ENCODE data around the gene GOPC. TPM values are rescaled to one million over a fixed set of nuclear protein-coding genes. Genes with fewer than 3 reads are reported as not detected.

GOPC gene
- total RNA-seq, 1 experiment from 2014 or later: 18.7 TPM

GRCh38 chr6:117540670-117541069, 61.6 kb downstream of the GOPC start:
- no peak overlapping the region for H3K4ac ChIP-seq (ENCODE audit: low read depth, low read length)
- H2BK120ac ChIP-seq (ENCODE audit: low read depth, low read length, poor library complexity, severe bottlenecking): no peak overlapping the region
- no peak overlapping the region for H3K9ac ChIP-seq (ENCODE audit: extremely low read depth, insufficient read length, low read length)
- WGBS (ENCODE audit: extremely low coverage, insufficient read length, low lambda C conversion rate): no CpG with 5 or more reads among the region's 8 CpGs
- H2BK12ac ChIP-seq (ENCODE audit: insufficient read length, low read depth, low read length): no peak overlapping the region
- no peak overlapping the region for H3K56ac ChIP-seq (ENCODE audit: insufficient read length, low read depth, low read length)
- no peaks in the 10 kb centered on the region for H3K4me1 ChIP-seq (ENCODE audit: insufficient read depth, low read length)
- Mint-ChIP-seq H3K9me3 (no peaks in the 10 kb centered on the region), H3K27me3 (ENCODE audit: low read depth) (no peaks in the 10 kb centered on the region), H3K36me3 (ENCODE audit: insufficient read depth in 1 of 3, low read depth in 3 of 3) (peaks cover 0 to 11% (median 3%) of the 10 kb centered on the region in 3 experiments; a peak in 3 of 7 replicates), H3K4me1 (peaks cover 3 to 4% of the 10 kb centered on the region in 2 experiments; a peak in 2 of 4 replicates), H3K27ac (no peak overlapping the region), H3K4me3 (no peak overlapping the region)
- no peaks in the 10 kb centered on the region for H3K79me2 ChIP-seq (ENCODE audit: insufficient read depth, low read length)
- no peak overlapping the region for H2AK5ac ChIP-seq (ENCODE audit: insufficient read length, low read length)
- no peak overlapping the region for H3T11ph ChIP-seq (ENCODE audit: low read length)
- no peaks in the 10 kb centered on the region for H3K79me1 ChIP-seq (ENCODE audit: insufficient read depth, low read depth, low read length, poor library complexity, severe bottlenecking)
- H2BK15ac ChIP-seq (ENCODE audit: low read depth, low read length): no peak overlapping the region
- no peak overlapping the region for H3K14ac ChIP-seq (ENCODE audit: insufficient read depth, low read length)
- no peak overlapping the region for H3K23ac ChIP-seq (ENCODE audit: insufficient read length, low read depth, low read length)
- DNase-seq: no peak
- H4K91ac ChIP-seq (ENCODE audit: insufficient read length, low read depth, low read length): no peak overlapping the region
- no peak overlapping the region for H2BK20ac ChIP-seq (ENCODE audit: low read depth, low read length, poor library complexity, severe bottlenecking)
- H3K4me2 ChIP-seq (ENCODE audit: insufficient read depth, insufficient read length, low read length): no peak overlapping the region
- H3K9me3 ChIP-seq (ENCODE audit: control insufficient read depth, low read depth, low read length): no peaks in the 10 kb centered on the region
- no peak for TF ChIP-seq CTCF (conservative IDR thresholded peaks at IDR 0.05)
- H4K20me1 ChIP-seq (ENCODE audit: control insufficient read depth, insufficient read depth, insufficient read length): no peaks in the 10 kb centered on the region
- H3K23me2 ChIP-seq (ENCODE audit: insufficient read length, low read depth, low read length, poor library complexity, severe bottlenecking): no peaks in the 10 kb centered on the region
- no peak overlapping the region for H3K18ac ChIP-seq (ENCODE audit: insufficient read length, low read depth, low read length)
- H3K27me3 ChIP-seq (ENCODE audit: insufficient read depth, low read length): no peaks in the 10 kb centered on the region
- no peak overlapping the region for H2BK5ac ChIP-seq (ENCODE audit: insufficient read length, low read length)
- no peak overlapping the region for H4K5ac ChIP-seq (ENCODE audit: insufficient read length, low read depth, low read length)
- no peak overlapping the region for H3K27ac ChIP-seq (ENCODE audit: insufficient read length, low read depth, low read length)
- no peak overlapping the region for H2AFZ ChIP-seq (ENCODE audit: low read length)
- H4K8ac ChIP-seq (replicated peaks; ENCODE audit: insufficient read length, low read depth, low read length): no peak overlapping the region

All from H9 (cell line).